Motor neuron (in vitro differentiated cells): ENCODE results near the gene NDUFS6. TPM values are rescaled to one million over a fixed set of nuclear protein-coding genes. Genes with fewer than 3 reads are reported as not detected.
"Not testable (repeated sequence)": the region's sequence is repeated elsewhere in the genome, so short reads cannot be mapped to it uniquely, and the experiment has no call there.

Experiments
- ATAC-seq, 8 experiments: fragments of 200-7000 bp; cut with Tn5 transposase; replicated peaks in 6 of 8; 2 replicates each; pipeline ENCODE4 v1.8.0; 2021; ENCODE audit warnings: mild to moderate bottlenecking in 8 of 8, moderate library complexity in 8 of 8
- H3K27ac ChIP-seq, 2 donors: fragments of 250-450 bp; sonication (Bioruptor Pico); 2 replicates each; pipeline ENCODE4 v1.9.0; 2021; ENCODE audit warnings: antibody characterized with exemption in 2 of 2, mild to moderate bottlenecking in 2 of 2, moderate library complexity in 1 of 2
- H3K4me1 ChIP-seq, 2 donors: fragments of 250-450 bp; sonication (Bioruptor Pico); replicated peaks in 1 of 2; 2 replicates each; pipeline ENCODE4 v1.6.1; 2021; ENCODE audit warnings: antibody characterized with exemption in 2 of 2, mild to moderate bottlenecking in 2 of 2, moderate library complexity in 1 of 2
- H3K4me3 ChIP-seq, 5 donors: fragments of 250-450 bp; sonication (Bioruptor Pico); 2 replicates each; pipeline ENCODE4 v1.9.0; 2021; ENCODE audit warnings: antibody characterized with exemption in 5 of 5, mild to moderate bottlenecking in 5 of 5, moderate library complexity in 4 of 5
- WGBS, 10 experiments: fragments of 450-650 bp; shearing (Covaris generic); methylation state at CpG; one replicate each; pipeline ENCODE4 v1.0.0; 2022; 5-methylcytosine and 5-hydroxymethylcytosine counted together
- in situ Hi-C, 9 experiments: fragments of 400-800 bp; cut with MboI; loops; one replicate each; pipeline ENCODE4 v1.15.0; 2021; ENCODE audit warnings: low sequenced_read_pairs in 9 of 9, low pct_unique_long_range_greater_than_20kb in 2 of 9; ENCODE audit not compliant: unreplicated experiment in 9 of 9
- total RNA-seq, 8 experiments: library from RNA; unstranded; fragments of 300-600 nt; gene quantifications; 2 replicates each; pipeline versions ENCODE4 v1.2.3 to v1.2.4, GENCODE V29; 2022

NDUFS6 gene
- total RNA-seq, 8 experiments from 2014 or later, result 51.6 to 103 (median 67.6) TPM

DNA sequence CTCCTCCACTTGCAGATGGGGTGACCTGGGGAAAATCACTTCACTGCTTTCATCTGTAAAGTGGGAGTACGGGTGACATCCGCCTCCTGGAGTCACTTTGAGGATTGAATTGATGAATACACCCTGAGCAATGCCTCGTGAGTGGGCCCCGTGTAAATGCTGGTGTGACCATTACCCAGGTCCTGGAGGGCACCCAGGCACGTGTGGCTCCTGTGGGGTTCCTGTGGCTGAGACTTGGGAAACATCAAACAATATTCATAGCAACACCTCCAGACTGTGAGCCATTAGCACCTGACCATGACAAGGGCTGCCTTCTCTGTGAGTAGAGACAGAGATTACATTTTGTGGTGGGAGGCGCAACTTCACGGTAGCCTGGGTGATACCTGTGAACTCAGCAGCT, 13.0 kb upstream of the NDUFS6 start:
- H3K4me3 ChIP-seq, result no peak overlapping the region
- no peak overlapping the region for H3K27ac ChIP-seq
- in situ Hi-C loops, result no loop called here
- peaks cover 28 to 36% of the 10 kb centered on the region in 2 donors for H3K4me1 ChIP-seq
- ATAC-seq, result no peak
- WGBS, 10 experiments, result 90 to 100% (median 100%) methylated on average over 1 to 3 of the region's 7 CpGs; no CpG with 5 or more reads in 3 of the 10 experiments

DNA sequence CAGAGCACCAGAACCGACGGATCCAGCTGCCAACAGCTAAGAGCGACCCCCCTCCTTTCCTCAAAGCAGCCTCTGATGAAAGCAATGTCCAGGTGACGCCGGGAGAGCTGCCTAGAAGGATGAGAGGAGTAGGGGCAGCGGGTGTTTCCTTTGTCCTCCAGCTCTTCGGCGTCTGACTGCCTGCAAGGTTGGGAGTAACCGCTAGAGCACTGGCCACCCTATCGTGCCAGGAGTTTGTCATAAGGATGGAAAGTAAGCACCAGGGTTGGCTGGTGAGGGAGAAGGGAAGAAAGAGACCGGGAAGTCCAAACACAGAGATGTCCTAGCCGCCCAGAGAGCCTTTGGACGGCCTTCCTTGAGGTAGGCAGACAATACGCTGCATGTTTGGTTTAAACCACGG, 12.4 kb upstream of the NDUFS6 start:
- Histone ChIP-seq H3K27ac (no peak overlapping the region), H3K4me3 (no peak overlapping the region), H3K4me1 (peaks cover 22 to 29% of the 10 kb centered on the region in 2 donors)
- 82 to 100% (median 88%) methylated on average over 2 to 9 of the region's 15 CpGs; no CpG with 5 or more reads in 1 of the 10 experiments for WGBS, 10 experiments
- in situ Hi-C loops, result no loop called here
- ATAC-seq, result no peak

DNA sequence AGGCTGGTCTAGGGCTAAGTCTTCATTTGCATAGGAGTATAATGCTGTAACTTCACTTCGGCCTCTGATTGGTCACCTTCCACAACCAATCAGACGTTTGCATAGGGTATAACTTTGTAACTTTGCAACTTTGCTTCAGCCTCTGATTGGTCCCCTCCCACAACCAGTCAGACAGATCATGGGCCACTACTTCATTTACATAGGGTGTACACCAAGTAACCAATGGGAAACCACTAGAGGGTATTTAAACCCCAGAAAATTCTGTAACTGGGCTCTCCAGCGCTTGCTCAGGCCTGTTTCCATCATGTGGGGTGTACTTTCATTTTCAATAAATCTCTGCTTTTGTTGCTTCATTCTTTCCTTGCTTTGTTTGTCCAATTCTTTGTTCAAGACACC, 11.8 kb upstream of the NDUFS6 start:
- peak overlapping the region in 1 of 2 donors; percentile 5 for H3K27ac ChIP-seq
- WGBS, 10 experiments, result 67 to 100% (median 96%) methylated on average over 1 to 3 of the region's 3 CpGs; no CpG with 5 or more reads in 1 of the 10 experiments
- peaks cover 18 to 23% of the 10 kb centered on the region in 2 donors for H3K4me1 ChIP-seq
- in situ Hi-C loops, H3K4me3 ChIP-seq: not testable (repeated sequence)
- ATAC-seq, result peak in 5 of 8 experiments; percentile 6 to 50 (median 31)

DNA sequence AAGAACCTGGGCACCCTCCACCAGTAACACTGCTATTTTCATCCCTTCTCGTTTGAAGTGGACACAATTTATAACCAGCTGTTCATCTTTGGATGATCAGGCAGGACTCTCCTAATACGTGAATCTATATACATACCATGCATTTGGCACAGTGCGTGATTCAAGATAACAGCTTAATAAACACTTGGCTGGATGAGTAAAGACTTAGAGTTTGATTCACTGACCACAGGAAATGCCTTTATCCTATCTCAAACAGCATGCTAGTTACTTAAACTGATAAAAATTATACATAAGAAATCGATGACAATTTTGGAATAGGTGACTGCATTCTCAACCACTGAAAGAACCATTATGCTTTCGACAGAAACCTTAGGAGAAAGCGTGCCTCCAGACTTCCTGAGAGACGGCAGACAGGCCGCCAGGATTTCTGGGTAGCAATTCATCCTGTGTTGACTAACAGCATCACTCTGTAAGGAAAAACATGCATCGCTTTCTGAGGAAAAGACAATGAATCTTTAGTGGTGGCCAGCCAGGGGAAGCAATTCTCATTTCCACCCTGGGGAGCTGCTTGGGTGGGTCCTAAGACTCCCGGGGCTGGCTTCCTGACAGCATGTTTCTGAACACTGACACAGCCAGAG, 11.3 kb upstream of the NDUFS6 start:
- in situ Hi-C loops, result no loop called here
- H3K27ac ChIP-seq, result peak overlapping the region; percentile 5 to 40
- peaks cover 18 to 23% of the 10 kb centered on the region in 2 donors for H3K4me1 ChIP-seq
- ATAC-seq, result peak; percentile 57 to 93 (median 84)
- H3K4me3 ChIP-seq, result no peak overlapping the region
- WGBS, 10 experiments, result 0 to 74% (median 24%) methylated on average over 2 to 10 of the region's 10 CpGs

DNA sequence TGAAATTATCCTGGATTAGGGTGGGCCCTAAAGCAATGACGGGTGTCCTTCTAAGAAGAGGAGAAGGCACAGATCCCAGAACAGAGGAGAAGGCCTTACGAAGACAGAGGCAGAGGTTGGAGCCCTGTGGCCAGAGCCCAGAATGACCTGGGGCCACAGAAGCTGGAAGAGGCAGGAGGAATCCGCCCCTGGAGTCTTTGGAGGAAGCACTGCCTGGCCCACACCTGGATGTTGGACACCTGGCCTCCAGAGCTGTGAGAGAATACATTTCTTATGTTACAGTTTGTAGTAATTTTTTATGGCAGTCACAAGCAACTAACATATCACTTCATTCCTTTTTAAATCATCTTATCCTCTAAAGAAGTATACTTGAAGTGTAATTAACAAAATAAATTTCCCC, 10.0 kb upstream of the NDUFS6 start:
- no peak overlapping the region for H3K4me3 ChIP-seq
- peaks cover 18 to 23% of the 10 kb centered on the region in 2 donors for H3K4me1 ChIP-seq
- no peak for ATAC-seq
- in situ Hi-C loops, result no loop called here
- WGBS, 10 experiments, result 52 to 100% (median 68%) methylated on average over 2 of the region's 3 CpGs; no CpG with 5 or more reads in 4 of the 10 experiments
- no peak overlapping the region for H3K27ac ChIP-seq

DNA sequence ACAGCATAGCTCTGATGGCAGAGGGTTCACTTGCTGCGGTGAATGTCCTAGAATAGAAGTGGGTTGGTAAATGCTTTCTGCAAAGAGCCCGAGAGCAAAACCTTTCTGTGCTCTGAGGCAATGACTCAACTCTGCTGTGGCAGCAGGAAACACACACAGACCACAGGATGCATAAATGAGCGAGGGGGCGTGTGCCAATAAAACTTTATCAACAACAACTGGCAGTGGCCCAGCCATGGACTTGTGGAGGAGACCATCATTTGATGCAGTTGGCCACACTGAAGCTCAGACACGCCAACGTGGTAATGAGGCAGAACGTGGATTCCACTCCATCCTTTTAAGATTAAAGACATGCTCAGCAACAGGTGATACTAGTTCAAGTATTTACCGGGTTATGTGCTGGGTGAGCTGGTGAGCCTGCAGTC, 8.4 kb upstream of the NDUFS6 start:
- H3K4me3 ChIP-seq, result no peak overlapping the region
- H3K4me1 ChIP-seq, result peaks cover 18 to 23% of the 10 kb centered on the region in 2 donors
- no peak overlapping the region for H3K27ac ChIP-seq
- peak in 3 of 8 experiments; percentile 6 to 15 (median 11) for ATAC-seq
- 0 to 100% (median 90%) methylated on average over 1 to 8 of the region's 8 CpGs; no CpG with 5 or more reads in 5 of the 10 experiments for WGBS, 10 experiments
- in situ Hi-C loops, result no loop called here

DNA sequence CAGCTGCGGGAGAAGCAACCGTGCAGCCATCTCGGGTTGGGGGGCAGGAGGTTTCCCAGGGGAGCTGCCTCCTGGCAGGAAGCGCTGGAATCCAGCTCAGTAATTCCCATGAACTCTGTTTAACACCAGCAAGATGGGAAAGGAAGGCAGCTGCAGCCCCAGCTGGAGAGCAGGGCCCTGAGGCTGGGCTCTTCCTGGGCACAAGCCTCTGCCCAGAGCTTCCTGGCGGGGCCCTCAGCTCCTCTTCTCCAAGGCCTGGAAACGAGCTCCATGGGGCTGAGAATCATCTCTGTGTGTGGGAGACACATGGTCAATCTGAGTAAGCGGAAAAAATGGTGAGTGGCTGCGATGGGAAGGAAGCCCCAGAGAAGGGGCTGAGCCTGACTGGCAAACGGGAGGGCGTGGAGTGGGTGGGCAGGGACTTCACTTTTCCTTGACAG, 7.9 kb upstream of the NDUFS6 start:
- Histone ChIP-seq H3K27ac (no peak overlapping the region), H3K4me3 (no peak overlapping the region), H3K4me1 (peaks cover 18 to 23% of the 10 kb centered on the region in 2 donors)
- in situ Hi-C loops, result no loop called here
- ATAC-seq, result peak in 3 of 8 experiments; percentile 6 to 50 (median 10)
- WGBS, 10 experiments, result 0 to 90% (median 47%) methylated on average over 1 to 7 of the region's 10 CpGs; no CpG with 5 or more reads in 2 of the 10 experiments

DNA sequence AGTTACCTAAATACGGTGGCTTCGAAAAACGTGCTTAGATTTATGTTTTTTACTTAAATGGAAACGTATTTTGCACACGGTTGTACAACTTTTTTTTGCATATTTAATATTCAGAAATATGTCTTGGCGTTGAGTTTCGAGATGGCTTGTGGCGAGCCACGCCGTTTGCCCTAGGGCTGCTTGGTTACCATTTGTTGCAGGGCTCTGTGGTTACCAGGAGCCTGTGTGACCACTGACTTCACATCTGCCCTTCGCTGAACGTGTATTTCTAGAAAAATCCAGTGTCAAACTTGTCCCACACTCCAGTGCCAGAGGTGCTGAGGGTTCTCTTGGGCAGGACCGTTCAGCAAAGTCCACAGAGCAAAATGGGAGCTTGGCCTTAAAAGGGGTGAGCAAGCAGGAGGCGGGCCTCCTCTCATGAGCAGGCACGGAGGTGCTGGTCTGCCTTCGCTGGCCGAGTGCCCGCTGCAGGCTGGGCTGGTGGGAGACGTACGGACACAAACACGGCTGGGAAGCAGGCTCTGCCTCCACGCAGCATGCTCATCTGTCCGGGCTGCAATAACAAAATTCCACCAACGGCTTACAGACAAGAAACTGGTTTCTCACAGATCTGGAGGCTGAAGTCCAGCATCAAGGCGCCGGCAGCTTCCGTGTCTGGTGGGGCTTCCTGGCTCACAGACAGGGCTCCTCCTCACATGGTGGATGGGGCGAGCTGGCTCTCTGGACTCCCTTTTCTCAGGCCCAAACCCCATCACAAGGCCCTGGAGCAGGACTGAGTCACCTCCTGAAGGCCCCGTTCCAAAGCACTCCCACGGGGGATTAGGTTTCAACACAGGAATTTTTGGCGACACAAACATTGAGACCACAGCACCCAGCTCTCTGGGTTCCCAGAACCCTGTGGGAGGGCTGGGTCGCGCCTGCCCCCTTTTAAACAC, 7.0 kb upstream of the NDUFS6 start:
- peak in 1 of 8 experiments; percentile 8 for ATAC-seq
- 27 to 95% (median 82%) methylated on average over 3 to 23 of the region's 33 CpGs; no CpG with 5 or more reads in 1 of the 10 experiments for WGBS, 10 experiments
- Histone ChIP-seq H3K27ac (no peak overlapping the region), H3K4me1 (peaks cover 18 to 19% of the 10 kb centered on the region in 2 donors), H3K4me3 (no peak overlapping the region)
- in situ Hi-C loops, result no loop called here

DNA sequence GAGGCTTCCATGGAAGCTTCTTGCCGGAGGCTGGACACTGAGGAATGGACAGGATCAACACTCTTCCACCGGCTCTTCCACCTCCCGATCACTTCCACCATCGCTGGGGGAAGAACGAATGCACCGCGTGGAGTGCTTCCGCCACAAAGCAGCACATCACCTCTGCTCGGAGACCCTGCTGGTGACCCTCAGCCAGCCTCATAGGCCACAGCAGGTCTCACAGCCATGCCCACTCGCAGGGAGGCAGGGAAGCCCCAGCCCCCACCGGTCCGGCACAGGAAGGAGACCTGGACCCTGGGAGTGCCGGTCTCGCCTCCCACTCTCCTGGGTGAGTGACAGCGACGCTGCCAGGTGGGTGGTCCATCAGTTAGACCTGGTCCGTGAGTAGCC, 6.3 kb upstream of the NDUFS6 start:
- Histone ChIP-seq H3K27ac (no peak overlapping the region), H3K4me1 (peaks cover 11 to 13% of the 10 kb centered on the region in 2 donors), H3K4me3 (no peak overlapping the region)
- 86 to 100% (median 90%) methylated on average over 1 to 8 of the region's 17 CpGs; no CpG with 5 or more reads in 7 of the 10 experiments for WGBS, 10 experiments
- in situ Hi-C loops, result no loop called here
- no peak for ATAC-seq

DNA sequence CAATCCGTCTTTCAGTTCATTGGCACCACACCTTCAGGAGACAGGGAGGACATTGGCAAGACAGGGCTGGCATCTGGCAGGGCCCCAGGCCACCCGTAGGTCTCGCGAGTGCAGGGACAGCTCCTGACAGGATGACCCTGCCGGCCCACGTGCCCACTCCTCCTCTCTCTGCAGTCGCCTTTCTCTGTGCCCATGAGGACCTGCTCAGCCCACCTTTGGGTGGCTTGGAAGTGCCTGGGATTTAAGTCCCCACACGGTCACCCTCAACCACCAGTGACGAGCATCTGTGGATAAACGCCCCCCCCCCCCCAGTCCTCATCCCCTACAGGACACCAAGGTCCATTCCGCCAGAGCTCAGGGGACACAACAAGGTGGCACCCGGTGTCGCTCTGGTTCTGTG, 5.7 kb upstream of the NDUFS6 start:
- Histone ChIP-seq H3K4me3 (no peak overlapping the region), H3K27ac (no peak overlapping the region), H3K4me1 (peaks cover 5 to 8% of the 10 kb centered on the region in 2 donors)
- 56 to 100% (median 90%) methylated on average over 1 to 7 of the region's 13 CpGs; no CpG with 5 or more reads in 3 of the 10 experiments for WGBS, 10 experiments
- no peak for ATAC-seq
- in situ Hi-C loops, result no loop called here

DNA sequence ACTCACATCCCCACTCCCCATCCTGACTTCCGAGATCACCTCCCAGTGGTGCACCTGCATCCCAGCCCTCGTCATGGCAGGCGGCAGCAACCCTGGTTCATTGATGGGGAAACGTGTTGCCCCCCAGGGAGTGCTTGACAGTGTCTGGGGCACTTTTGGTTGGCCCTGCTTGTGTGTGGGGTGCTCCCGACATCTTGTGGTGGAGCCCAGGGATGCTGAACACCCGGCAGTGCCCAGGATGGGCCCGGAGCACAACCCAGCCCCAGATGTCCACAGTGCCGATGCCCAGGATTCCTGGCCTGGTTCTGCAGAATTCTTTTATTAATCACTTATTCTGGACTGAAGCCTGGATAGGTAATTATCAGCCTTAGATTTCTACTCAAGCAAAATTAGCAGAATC, 5.3 kb upstream of the NDUFS6 start:
- WGBS, 10 experiments, result 60 to 100% (median 100%) methylated on average over 1 to 7 of the region's 8 CpGs; no CpG with 5 or more reads in 5 of the 10 experiments
- ATAC-seq, result no peak
- H3K4me1 ChIP-seq, result peaks cover 4% of the 10 kb centered on the region in 2 donors
- no peak overlapping the region for H3K4me3 ChIP-seq
- in situ Hi-C loops, result no loop called here
- no peak overlapping the region for H3K27ac ChIP-seq

DNA sequence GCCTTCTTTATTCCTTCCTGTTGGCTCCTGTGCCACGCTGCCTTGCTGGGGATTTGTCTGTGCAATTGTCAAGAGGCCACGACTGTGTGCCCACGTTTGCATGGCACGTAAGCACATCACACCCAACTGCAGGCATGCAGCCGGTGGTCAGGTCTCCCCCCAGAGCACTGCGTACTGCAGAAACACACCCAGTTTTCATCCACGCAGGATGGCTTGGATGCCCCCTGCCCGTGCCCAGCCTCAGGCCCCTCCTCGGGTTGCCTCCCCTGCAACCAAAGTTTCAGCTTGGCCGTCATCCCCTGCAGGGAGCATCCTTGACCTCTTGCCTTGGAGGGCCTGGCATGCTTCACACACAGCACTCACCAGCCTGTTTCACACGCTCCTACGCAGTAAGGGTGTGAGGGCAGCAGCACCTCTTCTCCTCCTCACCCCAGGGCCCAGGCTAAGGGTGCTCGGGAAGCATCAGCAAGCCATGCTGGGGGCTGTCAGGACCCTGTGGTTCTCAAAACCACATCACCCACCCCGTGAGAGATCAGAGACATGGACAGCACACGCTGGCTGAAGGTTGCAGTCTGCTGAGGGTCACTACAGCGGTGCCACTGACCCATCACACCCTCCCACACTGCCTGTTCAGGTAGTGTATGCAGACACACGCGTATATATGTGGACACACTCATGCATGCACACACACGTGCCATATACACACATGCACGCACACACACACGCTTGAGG, 4.7 kb upstream of the NDUFS6 start:
- no peak for ATAC-seq
- H3K4me1 ChIP-seq, result peaks cover 3 to 4% of the 10 kb centered on the region in 2 donors
- 82 to 95% (median 83%) methylated on average over 1 to 5 of the region's 21 CpGs; no CpG with 5 or more reads in 5 of the 10 experiments for WGBS, 10 experiments
- in situ Hi-C loops, result no loop called here
- no peak overlapping the region for H3K27ac ChIP-seq
- H3K4me3 ChIP-seq, result no peak overlapping the region
